ENCODE measurements around the gene STXBP2. TPM values are rescaled to one million over a fixed set of nuclear protein-coding genes. Genes with fewer than 3 reads are reported as not detected.

Gene STXBP2
- total RNA-seq, 1 experiment from 2014 or later = 94.4 TPM

DNA sequence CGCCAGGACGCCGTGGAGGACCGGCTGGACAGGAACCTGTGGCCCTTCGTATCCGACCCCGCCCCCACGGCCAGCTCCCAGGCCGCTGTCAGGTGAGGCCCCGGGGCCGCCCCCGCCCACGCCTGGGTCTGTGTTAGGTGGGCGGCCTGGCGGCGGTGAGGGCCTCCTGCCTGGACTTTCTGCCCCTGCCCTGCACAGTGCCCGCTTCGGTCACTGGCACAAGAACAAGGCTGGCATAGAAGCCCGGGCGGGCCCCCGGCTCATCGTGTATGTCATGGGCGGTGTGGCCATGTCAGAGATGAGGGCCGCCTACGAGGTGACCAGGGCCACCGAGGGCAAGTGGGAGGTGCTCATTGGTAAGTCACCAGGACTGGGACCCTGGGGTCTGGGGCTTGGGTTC, 10.2 kb downstream of the STXBP2 start:
- Mint-ChIP-seq H3K27ac (ENCODE audit: low read depth, unreplicated experiment) (no peak overlapping the region), H3K36me3 (ENCODE audit: insufficient read depth, unreplicated experiment) (peaks cover 20% of the 10 kb centered on the region), H3K4me3 (ENCODE audit: unreplicated experiment) (no peak overlapping the region), H3K27me3 (ENCODE audit: insufficient read depth, unreplicated experiment) (no peaks in the 10 kb centered on the region), H3K4me1 (ENCODE audit: insufficient read depth, unreplicated experiment) (no peaks in the 10 kb centered on the region), H3K9me3 (ENCODE audit: unreplicated experiment) (no peaks in the 10 kb centered on the region)
- no peak for DNase-seq (ENCODE audit: unreplicated experiment)
- ChIA-PET CTCF (no interaction called here), POLR2A (no interaction called here)
- intact Hi-C loops (cut with micrococcal nuclease) = no loop called here
- BruUV-seq (replicated peaks) = no TSS peak
- TF ChIP-seq, protein P1, sequence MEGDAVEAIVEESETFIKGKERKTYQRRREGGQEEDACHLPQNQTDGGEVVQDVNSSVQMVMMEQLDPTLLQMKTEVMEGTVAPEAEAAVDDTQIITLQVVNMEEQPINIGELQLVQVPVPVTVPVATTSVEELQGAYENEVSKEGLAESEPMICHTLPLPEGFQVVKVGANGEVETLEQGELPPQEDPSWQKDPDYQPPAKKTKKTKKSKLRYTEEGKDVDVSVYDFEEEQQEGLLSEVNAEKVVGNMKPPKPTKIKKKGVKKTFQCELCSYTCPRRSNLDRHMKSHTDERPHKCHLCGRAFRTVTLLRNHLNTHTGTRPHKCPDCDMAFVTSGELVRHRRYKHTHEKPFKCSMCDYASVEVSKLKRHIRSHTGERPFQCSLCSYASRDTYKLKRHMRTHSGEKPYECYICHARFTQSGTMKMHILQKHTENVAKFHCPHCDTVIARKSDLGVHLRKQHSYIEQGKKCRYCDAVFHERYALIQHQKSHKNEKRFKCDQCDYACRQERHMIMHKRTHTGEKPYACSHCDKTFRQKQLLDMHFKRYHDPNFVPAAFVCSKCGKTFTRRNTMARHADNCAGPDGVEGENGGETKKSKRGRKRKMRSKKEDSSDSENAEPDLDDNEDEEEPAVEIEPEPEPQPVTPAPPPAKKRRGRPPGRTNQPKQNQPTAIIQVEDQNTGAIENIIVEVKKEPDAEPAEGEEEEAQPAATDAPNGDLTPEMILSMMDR (IDR thresholded peaks at IDR 0.05; ENCODE audit: unreplicated experiment) = no peak

DNA sequence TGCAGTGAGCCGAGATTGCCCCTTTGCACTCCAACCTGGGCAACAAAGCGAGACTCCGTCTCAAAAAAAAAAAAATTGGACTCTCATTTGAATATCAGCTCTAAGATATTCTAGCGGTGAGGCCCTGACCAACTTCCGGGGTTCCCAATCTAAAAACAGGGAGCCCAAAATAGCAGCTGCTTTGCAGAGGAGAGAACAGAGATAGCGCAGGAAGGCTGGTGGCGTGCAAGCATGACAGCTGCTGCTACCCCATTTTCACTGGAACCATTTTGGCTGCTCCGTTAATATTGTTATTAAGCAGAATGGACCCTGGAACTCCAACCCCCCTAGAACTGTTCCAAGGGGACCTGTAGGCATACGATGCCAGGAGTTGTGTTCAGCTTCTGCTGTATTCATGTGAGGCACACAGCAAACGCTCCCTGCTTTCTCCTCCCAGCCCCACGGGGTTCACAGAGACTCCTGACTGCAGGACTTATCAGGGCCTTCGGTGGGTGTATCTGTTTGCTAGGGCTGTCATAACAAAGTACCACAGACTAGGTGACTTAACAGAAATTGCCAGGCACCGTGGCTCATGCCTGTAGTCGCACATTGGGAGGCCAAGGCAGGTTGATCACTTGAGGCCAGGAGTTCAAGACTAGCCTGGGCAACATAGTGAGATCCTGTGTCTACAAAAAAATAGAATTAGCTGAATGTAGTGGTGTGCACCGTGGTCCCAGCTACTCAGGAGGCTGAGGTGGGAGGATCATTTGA, 11.5 kb downstream of the STXBP2 start:
- no peak overlapping the region for H3K4me3 Mint-ChIP-seq (ENCODE audit: unreplicated experiment)
- intact Hi-C loops (cut with micrococcal nuclease) = no loop called here
- H3K4me1 Mint-ChIP-seq (ENCODE audit: insufficient read depth, unreplicated experiment) = no peaks in the 10 kb centered on the region
- BruUV-seq (replicated peaks) = TSS peak; percentile 33
- DNase-seq (ENCODE audit: unreplicated experiment) = no peak
- no peaks in the 10 kb centered on the region for H3K9me3 Mint-ChIP-seq (ENCODE audit: unreplicated experiment)
- ChIA-PET POLR2A (interaction anchor here (0.7 to 1.9 kb wide), 3 partner anchors 11 to 32 kb away, joined by 3 to 10 read pairs (median 3); partner anchors contain the start of genes STXBP2 and TRAPPC5), CTCF (interaction anchor here (0.6 to 0.7 kb wide), 3 partner anchors 75 to 152 kb away, joined by 3 read pairs; no protein-coding TSS in a partner anchor)
- TF ChIP-seq, protein P1 (IDR thresholded peaks at IDR 0.05; ENCODE audit: unreplicated experiment) = no peak
- H3K27ac Mint-ChIP-seq (ENCODE audit: low read depth, unreplicated experiment) = no peak overlapping the region
- H3K27me3 Mint-ChIP-seq (ENCODE audit: insufficient read depth, unreplicated experiment) = no peaks in the 10 kb centered on the region
- peaks cover 16% of the 10 kb centered on the region for H3K36me3 Mint-ChIP-seq (ENCODE audit: insufficient read depth, unreplicated experiment)

DNA sequence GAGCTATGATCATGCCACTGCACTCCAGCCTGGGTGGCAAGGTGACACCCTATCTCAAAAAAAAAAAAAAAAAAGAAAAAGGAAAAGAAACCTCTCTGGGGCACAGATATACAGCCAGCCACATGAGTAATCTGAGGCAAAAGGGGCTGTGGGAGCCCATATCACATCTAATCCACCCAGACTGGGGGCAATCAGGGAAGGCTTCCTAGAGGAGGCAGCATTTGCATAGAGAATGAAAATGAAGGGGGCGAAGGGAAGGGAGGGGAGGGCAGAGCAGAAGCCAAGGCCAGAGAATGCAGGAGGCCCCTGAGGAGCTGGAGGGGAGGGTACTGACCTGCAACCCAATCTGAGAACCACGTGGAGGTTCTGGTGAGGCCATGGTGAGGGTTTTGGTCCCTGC, 13.2 kb downstream of the STXBP2 start:
- Mint-ChIP-seq H3K27me3 (ENCODE audit: insufficient read depth, unreplicated experiment) (no peaks in the 10 kb centered on the region), H3K4me1 (ENCODE audit: insufficient read depth, unreplicated experiment) (peaks cover 6% of the 10 kb centered on the region), H3K36me3 (ENCODE audit: insufficient read depth, unreplicated experiment) (peaks cover 15% of the 10 kb centered on the region), H3K27ac (ENCODE audit: low read depth, unreplicated experiment) (no peak overlapping the region), H3K9me3 (ENCODE audit: unreplicated experiment) (no peaks in the 10 kb centered on the region), H3K4me3 (ENCODE audit: unreplicated experiment) (no peak overlapping the region)
- ChIA-PET POLR2A (interaction anchor here (0.6 to 1.2 kb wide), 2 partner anchors 20 to 72 kb away, joined by 3 read pairs; partner anchors contain the start of genes PET100 and XAB2), CTCF (interaction anchor here (0.6 to 2.7 kb wide), 5 partner anchors 9 to 47 kb away, joined by 3 to 11 read pairs (median 3); partner anchors contain the start of genes MCEMP1 and TRAPPC5)
- intact Hi-C loops (cut with micrococcal nuclease) = no loop called here
- TF ChIP-seq, protein P1 (IDR thresholded peaks at IDR 0.05; ENCODE audit: unreplicated experiment) = no peak
- no peak for DNase-seq (ENCODE audit: unreplicated experiment)
- no TSS peak for BruUV-seq (replicated peaks)

DNA sequence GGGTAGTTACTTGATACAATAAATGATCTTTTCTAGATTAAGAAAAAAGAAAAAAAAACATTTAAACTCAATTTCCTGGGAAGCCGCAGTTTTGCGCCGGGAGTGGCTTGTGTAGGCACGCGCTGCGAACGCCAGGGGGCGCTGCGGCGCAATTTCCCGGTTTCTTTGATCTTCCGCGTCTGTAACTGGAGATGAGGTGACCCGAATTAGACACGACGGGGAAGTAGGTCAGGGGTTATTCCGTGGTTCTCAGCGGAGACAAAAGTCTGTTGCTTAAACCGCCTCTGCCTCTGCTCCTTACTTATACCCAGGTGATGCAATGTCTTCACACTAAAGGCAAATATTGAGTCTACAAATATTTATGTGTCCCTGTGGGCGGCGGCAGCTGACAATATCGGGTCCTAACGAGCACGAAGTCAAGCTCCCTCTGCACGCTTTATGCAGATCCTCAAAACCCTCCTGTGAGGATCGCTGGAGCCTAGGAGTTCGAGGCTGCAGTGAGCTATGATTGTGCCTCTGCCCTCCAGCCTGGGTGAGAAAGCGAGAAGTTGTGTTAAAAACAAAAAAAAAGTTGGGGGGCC, 15.2 kb downstream of the STXBP2 start:
- no TSS peak for BruUV-seq (replicated peaks)
- Mint-ChIP-seq H3K4me3 (ENCODE audit: unreplicated experiment) (peak overlapping the region; percentile 66), H3K4me1 (ENCODE audit: insufficient read depth, unreplicated experiment) (peaks cover 6% of the 10 kb centered on the region), H3K27ac (ENCODE audit: low read depth, unreplicated experiment) (no peak overlapping the region), H3K9me3 (ENCODE audit: unreplicated experiment) (no peaks in the 10 kb centered on the region), H3K36me3 (ENCODE audit: insufficient read depth, unreplicated experiment) (peaks cover 5% of the 10 kb centered on the region), H3K27me3 (ENCODE audit: insufficient read depth, unreplicated experiment) (no peaks in the 10 kb centered on the region)
- ChIA-PET CTCF (interaction anchor here (0.5 to 6.4 kb wide), 26 partner anchors 9 to 789 kb away, joined by 3 to 31 read pairs (median 4); partner anchors contain the start of genes RETN, STXBP2 and TRAPPC5), POLR2A (interaction anchor here (1.1 kb wide), 1 partner anchor 22 kb away, joined by 4 read pairs; the partner anchor contains the start of genes PET100 and XAB2)
- intact Hi-C loops (cut with micrococcal nuclease) = loop anchor here (1.0 kb wide), 2 partner anchors 28 to 147 kb away; partner anchors contain the start of gene TRAPPC5
- DNase-seq (ENCODE audit: unreplicated experiment) = peak; percentile 94
- TF ChIP-seq, protein P1 (IDR thresholded peaks at IDR 0.05; ENCODE audit: unreplicated experiment) = peak; percentile 91

All from MCF 10A (cell line).